Activated CD4-positive, alpha-beta T cell treated with anti-CD3 and anti-CD28 coated beads for 36 hours (primary cell): ENCODE data around the gene TINCR. TPM values are rescaled to one million over a fixed set of nuclear protein-coding genes. Genes with fewer than 3 reads are reported as not detected.

ENCODE experiments used
- ATAC-seq: fragments of 200-7000 bp; cut with Tn5 transposase; one replicate; pipeline ENCODE4 v1.10.0; 2021; ENCODE audit warnings: mild to moderate bottlenecking, moderate library complexity
- CTCF ChIA-PET: fragments of 350-600 bp; sonication (Branson Sonifier 250); formaldehyde crosslinking; loops from one replicate; lab custom pipeline; 2021; ENCODE audit warnings: antibody characterized with exemption; lab: Charles Lee
- POLR2A ChIA-PET: fragments of 350-600 bp; sonication (Branson Sonifier 250); formaldehyde crosslinking; loops from one replicate; lab custom pipeline; 2021; ENCODE audit warnings: antibody characterized with exemption, inconsistent platforms; lab: Charles Lee
- DNase-seq: peaks from one replicate; pipeline ENCODE4 v3.0.0-alpha.2; 2020
- H3K27ac Mint-ChIP-seq: one replicate; pipeline ENCODE4 v1.8.0; 2021; ENCODE audit warnings: mixed read lengths
- H3K27me3 Mint-ChIP-seq: one replicate; pipeline ENCODE4 v1.8.0; 2021; ENCODE audit warnings: mixed read lengths
- H3K36me3 Mint-ChIP-seq: one replicate; pipeline ENCODE4 v1.8.0; 2021; ENCODE audit warnings: low read depth, mixed read lengths
- H3K4me1 Mint-ChIP-seq: one replicate; pipeline ENCODE4 v1.8.0; 2021; ENCODE audit warnings: mixed read lengths
- H3K4me3 Mint-ChIP-seq: one replicate; pipeline ENCODE4 v1.8.0; 2021; ENCODE audit warnings: mild to moderate bottlenecking, moderate library complexity, mixed read lengths
- H3K9me3 Mint-ChIP-seq: one replicate; pipeline ENCODE4 v1.8.0; 2021; ENCODE audit warnings: low read depth, mixed read lengths
- intact Hi-C, 2 experiments: fragments of 100-400 bp; cut with DNase I in 1 of 2; cut with micrococcal nuclease in 1 of 2; formaldehyde crosslinking; loops; one replicate each; pipeline versions ENCODE4 v1.14.2 to v1.15.1; 2022 to 2024; cut with DNase I, micrococcal nuclease
- total RNA-seq, 2 experiments: library from RNA; stranded (reverse); gene quantifications; one replicate each; pipeline ENCODE4 v1.2.3, GENCODE V29; 2021

Gene TINCR
- total RNA-seq, 2 experiments from 2014 or later: 0.23 to 0.27 TPM

DNA sequence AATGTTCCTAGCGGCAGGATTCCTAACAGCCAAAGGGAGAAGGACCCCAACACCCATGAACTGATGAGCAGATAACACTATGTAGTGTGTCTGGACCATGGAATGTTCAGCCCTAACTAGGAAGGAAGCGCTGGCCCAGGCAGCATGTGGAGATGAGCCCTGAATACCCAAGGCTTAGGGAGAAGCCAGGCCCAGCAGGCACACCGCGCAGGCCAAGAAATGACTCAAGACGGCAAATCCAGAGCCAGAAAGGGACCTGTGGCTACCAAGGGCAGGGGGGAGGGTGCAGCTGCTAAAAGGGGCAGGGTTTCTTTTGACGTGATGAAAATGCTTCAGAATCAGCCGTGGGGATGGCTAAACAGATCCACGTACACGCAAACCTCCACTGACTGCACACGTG lies 20.7 kb upstream of the TINCR start:
- Mint-ChIP-seq H3K4me3 (no peak overlapping the region), H3K9me3 (no peaks in the 10 kb centered on the region), H3K27ac (no peak overlapping the region), H3K4me1 (peaks cover 16% of the 10 kb centered on the region), H3K36me3 (peaks cover 59% of the 10 kb centered on the region), H3K27me3 (no peaks in the 10 kb centered on the region)
- ChIA-PET CTCF (interaction anchor here (1.1 kb wide), 1 partner anchor 41 kb away, joined by 3 read pairs; no protein-coding TSS in a partner anchor), POLR2A (no interaction called here)
- intact Hi-C loops: no loop called here
- DNase-seq (no peak), ATAC-seq (no peak)

DNA sequence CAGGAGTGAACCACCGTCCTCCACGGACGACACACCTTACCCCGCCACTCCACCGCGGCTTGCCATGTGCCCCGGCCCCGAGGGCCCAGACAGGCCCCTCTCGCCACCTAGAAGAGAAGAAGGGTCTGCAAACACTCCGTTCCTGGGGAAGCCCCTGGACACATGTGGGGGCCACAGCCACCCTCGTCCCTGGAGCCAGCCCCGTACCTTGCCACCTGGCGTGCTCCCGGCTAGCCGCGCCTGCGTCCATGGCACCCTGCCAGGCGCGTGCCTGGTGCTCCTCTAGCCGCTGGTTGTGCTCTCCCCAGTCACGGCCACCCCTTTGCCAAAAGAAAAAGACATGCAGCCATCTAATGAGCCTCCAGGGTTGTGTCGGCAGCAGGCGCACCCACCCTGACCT lies 19.9 kb upstream of the TINCR start:
- H3K9me3 Mint-ChIP-seq: no peaks in the 10 kb centered on the region
- intact Hi-C loops: no loop called here
- H3K27me3 Mint-ChIP-seq: no peaks in the 10 kb centered on the region
- ChIA-PET POLR2A (no interaction called here), CTCF (no interaction called here)
- H3K27ac Mint-ChIP-seq: no peak overlapping the region
- H3K4me1 Mint-ChIP-seq: peaks cover 16% of the 10 kb centered on the region
- ATAC-seq (no peak), DNase-seq (no peak)
- no peak overlapping the region for H3K4me3 Mint-ChIP-seq
- peaks cover 51% of the 10 kb centered on the region for H3K36me3 Mint-ChIP-seq

DNA sequence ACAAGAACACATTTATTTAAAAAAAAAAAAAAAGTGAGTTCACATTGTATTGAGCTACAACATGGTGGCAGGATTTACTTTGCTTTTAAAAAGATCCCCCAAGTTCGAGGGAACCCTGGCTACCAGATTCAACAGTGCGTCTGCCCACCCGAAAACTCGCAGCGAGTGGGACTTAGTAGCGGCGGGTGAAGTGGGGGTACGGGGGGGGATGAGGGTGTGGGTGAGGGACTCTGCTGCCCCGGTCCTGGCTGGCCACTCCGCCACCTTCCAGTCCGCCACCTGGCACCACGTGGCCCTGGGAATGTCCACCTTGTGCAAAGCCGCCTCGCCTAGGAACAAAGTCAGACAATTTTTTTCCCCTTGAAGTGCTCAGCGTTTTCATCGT lies 19.3 kb upstream of the TINCR start:
- DNase-seq: no peak
- CTCF ChIA-PET: interaction anchor here (0.7 kb wide), 1 partner anchor 27 kb away, joined by 4 read pairs; no protein-coding TSS in a partner anchor
- Mint-ChIP-seq H3K27me3 (no peaks in the 10 kb centered on the region), H3K27ac (no peak overlapping the region), H3K4me1 (peaks cover 16% of the 10 kb centered on the region), H3K4me3 (no peak overlapping the region), H3K9me3 (no peaks in the 10 kb centered on the region), H3K36me3 (peaks cover 45% of the 10 kb centered on the region)
- POLR2A ChIA-PET: interaction anchor here (0.7 kb wide), 1 partner anchor 316 kb away, joined by 4 read pairs; the partner anchor contains the start of gene NDUFA11
- ATAC-seq: no peak
- intact Hi-C loops: no loop called here

DNA sequence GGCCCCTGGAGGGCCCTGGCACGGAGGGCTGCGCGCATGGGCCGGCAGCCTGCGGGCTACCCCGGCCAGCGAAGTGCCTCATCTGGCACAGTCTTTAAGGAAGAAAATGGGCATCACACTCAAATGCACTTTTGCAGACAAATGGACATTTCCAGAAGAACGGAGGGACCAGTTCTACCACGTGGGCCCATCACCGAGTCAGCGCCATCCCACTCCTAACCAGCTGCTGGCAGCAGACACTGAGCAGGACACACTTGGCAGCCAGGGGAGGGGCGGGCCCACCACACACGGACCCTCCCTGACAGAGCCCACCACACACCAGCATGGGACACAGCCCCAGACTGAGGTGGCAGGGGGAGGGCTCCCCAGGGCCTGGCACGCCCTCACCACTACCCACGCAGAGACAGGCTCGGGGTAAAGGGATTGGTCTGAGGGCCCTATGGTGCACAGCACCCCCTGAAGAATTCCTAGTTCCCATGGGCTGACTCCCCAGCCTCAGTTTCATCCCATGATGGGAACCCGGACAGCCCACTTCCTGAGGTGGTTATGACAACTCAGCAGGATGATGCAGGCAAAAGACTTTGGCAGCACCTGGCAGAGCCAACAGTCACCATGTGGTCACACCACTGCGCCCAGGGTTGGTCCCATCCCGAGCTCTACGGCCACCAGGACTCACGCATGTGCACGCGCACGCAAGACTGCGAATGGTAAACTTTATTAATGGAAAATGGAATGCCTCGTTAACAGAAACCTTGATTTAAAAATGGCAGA lies 18.7 kb upstream of the TINCR start:
- Mint-ChIP-seq H3K27me3 (no peaks in the 10 kb centered on the region), H3K36me3 (peaks cover 40% of the 10 kb centered on the region), H3K9me3 (no peaks in the 10 kb centered on the region), H3K4me1 (peaks cover 16% of the 10 kb centered on the region), H3K27ac (no peak overlapping the region), H3K4me3 (peak overlapping the region; percentile 17)
- DNase-seq (peak; percentile 12), ATAC-seq (peak; percentile 33)
- intact Hi-C loops: no loop called here
- POLR2A ChIA-PET: interaction anchor here (0.7 kb wide), 1 partner anchor 317 kb away, joined by 4 read pairs; the partner anchor contains the start of gene NDUFA11
- CTCF ChIA-PET: interaction anchor here (0.6 to 0.7 kb wide), 2 partner anchors 26 to 157 kb away, joined by 3 to 4 read pairs; no protein-coding TSS in a partner anchor

DNA sequence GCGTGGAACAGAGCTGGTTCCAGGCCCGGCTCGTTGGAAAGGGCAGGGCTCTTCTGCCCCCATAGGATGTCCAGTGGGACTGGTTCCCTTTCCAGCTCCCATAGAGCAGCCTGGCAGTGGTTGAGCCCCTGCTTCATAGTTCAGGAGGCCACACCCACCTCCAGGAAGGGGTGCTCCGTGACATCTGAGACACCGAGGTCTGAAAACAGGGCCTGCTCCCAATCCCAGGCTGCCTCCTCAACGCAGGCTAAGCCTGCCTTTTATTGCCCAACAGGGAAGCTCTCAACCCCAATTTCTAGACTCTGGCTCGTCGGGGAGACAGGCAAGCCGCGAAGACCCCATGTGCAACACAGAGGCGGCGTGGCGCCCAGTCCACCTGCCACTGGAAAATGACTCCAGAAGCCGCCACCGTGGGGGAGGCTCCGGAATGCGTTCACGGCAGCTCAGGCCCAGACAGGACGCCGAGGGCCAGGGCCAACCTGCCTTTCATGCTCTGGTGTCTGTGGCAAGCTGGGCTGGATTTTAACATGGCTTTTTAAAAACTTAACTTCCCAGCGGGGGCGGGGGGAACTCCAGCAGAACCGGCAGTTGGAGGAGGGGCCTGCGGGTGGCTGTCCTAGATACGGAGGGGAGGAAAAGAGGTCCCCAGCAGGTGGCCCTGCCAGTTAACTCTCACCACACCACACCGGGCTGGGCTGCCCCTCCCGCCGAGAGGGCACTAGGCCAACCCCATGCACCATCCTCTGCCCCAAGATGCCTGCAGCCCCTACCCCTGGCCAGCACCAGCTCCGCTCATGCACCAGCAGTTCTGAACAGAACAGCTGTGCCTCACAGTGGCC lies 17.9 kb upstream of the TINCR start:
- H3K4me3 Mint-ChIP-seq: peak overlapping the region; percentile 17
- POLR2A ChIA-PET: no interaction called here

DNA sequence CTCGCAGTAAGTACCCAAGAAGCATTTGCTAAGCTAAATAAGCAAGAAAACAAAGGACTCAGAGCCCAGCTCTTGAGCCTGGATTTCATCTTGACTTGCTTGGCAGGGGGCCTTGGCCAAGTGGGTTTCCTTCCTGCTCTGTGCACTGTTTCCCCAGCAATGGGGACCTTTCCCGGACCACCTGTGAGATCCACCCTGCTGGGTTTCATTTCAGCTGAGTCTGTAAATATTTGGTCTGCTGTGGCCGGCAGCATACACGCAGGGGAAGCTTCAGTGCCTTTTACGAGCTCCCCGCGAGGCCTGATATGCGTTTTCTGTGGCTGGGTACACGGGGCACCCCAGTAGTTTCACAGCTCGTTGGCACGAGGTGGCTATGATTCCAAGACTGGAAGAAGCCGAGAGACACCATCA lies 12.4 kb upstream of the TINCR start:
- POLR2A ChIA-PET: no interaction called here
- intact Hi-C loops: no loop called here
- H3K4me1 Mint-ChIP-seq: peaks cover 8% of the 10 kb centered on the region
- no peaks in the 10 kb centered on the region for H3K27me3 Mint-ChIP-seq
- CTCF ChIA-PET: interaction anchor here (0.7 kb wide), 1 partner anchor 447 kb away, joined by 3 read pairs; no protein-coding TSS in a partner anchor
- no peaks in the 10 kb centered on the region for H3K9me3 Mint-ChIP-seq
- no peak overlapping the region for H3K27ac Mint-ChIP-seq
- H3K36me3 Mint-ChIP-seq: peaks cover 2% of the 10 kb centered on the region
- DNase-seq: no peak
- ATAC-seq: no peak
- no peak overlapping the region for H3K4me3 Mint-ChIP-seq

More for the DNA sequence above, 17.9 kb upstream of the TINCR start:
- ATAC-seq (peak; percentile 73), DNase-seq (peak; percentile 78)
- Mint-ChIP-seq H3K27ac (peak overlapping the region; percentile 82), H3K9me3 (no peaks in the 10 kb centered on the region), H3K36me3 (peaks cover 35% of the 10 kb centered on the region), H3K27me3 (no peaks in the 10 kb centered on the region), H3K4me1 (peaks cover 16% of the 10 kb centered on the region)
- intact Hi-C loops: no loop called here
- CTCF ChIA-PET: interaction anchor here (0.6 to 0.7 kb wide), 3 partner anchors 84 to 585 kb away, joined by 3 to 4 read pairs (median 3); no protein-coding TSS in a partner anchor

DNA sequence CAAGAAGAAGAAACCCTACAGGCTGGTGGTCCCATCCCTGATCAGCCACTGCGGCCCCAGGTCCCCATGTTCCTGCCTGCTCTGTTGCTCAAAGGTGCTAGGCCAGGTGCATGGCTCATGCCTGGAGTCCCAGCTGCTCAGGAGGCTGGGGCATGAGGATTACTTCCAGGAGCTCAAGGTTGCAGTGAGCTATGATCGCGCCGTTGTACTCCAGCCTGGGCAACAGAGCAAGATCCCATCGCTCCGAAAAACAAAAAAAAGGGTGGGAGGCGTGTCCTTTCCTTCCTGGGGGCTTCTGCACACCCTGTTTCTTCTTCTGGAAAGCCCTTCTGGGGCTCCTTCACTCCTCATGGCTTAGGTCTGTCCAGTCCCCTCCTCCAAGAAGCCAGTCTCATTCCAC lies 11.9 kb upstream of the TINCR start:
- ChIA-PET CTCF (interaction anchor here (0.7 kb wide), 1 partner anchor 56 kb away, joined by 3 read pairs; no protein-coding TSS in a partner anchor), POLR2A (no interaction called here)

DNA sequence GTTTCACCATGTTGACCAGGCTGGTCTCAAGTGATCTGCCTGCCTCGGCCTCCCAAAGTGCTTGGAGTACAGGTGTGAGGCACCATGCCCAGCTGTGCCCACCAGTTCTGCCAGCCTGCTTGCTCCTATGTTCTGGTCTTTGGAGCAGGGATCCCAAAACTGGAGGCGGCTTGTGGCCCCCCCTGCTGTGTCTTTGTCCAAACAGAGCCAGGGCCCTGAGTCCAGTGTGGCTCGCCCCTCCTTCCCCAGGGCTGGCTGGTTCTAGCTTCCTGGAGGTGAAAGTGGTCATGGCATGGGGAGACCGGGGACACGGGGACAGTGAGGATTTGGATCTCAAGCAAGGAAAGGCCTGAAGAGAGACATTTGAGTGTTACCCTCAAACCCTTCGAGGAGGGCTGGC lies 11.5 kb upstream of the TINCR start:
- Mint-ChIP-seq H3K4me3 (no peak overlapping the region), H3K9me3 (no peaks in the 10 kb centered on the region), H3K36me3 (peaks cover 2% of the 10 kb centered on the region), H3K27me3 (no peaks in the 10 kb centered on the region), H3K27ac (no peak overlapping the region), H3K4me1 (peaks cover 8% of the 10 kb centered on the region)
- no peak for DNase-seq
- intact Hi-C loops: loop anchor here in 1 of 2 experiments (2.0 to 10.0 kb wide), 3 partner anchors 30 to 530 kb away; no protein-coding TSS in a partner anchor
- CTCF ChIA-PET: interaction anchor here (0.6 to 0.7 kb wide), 2 partner anchors 56 to 235 kb away, joined by 3 read pairs; no protein-coding TSS in a partner anchor
- POLR2A ChIA-PET: no interaction called here
- no peak for ATAC-seq

More for the DNA sequence above, 11.9 kb upstream of the TINCR start:
- Mint-ChIP-seq H3K27ac (no peak overlapping the region), H3K27me3 (no peaks in the 10 kb centered on the region), H3K4me3 (no peak overlapping the region), H3K4me1 (peaks cover 8% of the 10 kb centered on the region), H3K9me3 (no peaks in the 10 kb centered on the region), H3K36me3 (peaks cover 2% of the 10 kb centered on the region)
- no peak for DNase-seq
- ATAC-seq: no peak
- intact Hi-C loops: loop anchor here in 1 of 2 experiments (2.0 to 10.0 kb wide), 3 partner anchors 31 to 531 kb away; no protein-coding TSS in a partner anchor

DNA sequence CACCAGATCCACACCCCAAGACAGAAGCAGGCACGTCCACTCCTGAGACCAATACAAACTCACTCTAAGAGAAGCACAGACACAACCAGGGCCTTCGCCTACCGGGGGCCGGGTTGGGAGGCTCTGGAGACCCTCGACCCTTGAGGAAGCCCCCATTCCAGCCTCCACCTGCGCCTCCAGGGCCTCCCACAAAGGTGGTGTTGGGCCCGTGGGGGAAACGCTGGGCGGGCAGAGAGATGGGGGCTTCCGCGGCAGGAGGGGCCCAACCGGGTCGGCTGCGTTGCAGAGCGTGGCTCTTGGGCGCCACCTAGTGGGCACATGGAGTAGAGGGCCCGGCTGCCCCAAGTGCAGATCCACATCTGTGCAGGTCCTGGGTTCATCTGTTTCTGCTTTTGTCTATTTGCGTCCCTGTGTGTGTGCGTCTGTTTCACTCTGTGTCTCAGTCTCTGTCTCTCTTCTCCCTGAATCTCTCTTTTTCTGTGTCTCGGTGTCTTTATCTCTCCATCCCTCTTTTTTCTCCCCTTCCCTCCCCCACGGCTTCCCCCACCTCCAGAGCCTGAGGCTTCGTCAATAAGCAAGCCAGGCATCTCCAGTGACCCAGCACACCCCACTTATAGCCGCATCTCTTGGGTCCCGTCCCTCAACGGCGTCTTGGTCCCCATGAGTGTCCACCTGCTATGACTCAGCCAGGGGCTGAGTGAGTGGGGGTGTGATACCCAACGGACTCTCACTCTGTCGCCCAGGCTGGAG lies 10.5 kb upstream of the TINCR start:
- peak; percentile 85 for DNase-seq
- ChIA-PET POLR2A (no interaction called here), CTCF (interaction anchor here (0.6 kb wide), 1 partner anchor 234 kb away, joined by 3 read pairs; no protein-coding TSS in a partner anchor)
- Mint-ChIP-seq H3K36me3 (no peaks in the 10 kb centered on the region), H3K4me3 (no peak overlapping the region), H3K27ac (no peak overlapping the region), H3K4me1 (peaks cover 8% of the 10 kb centered on the region), H3K27me3 (no peaks in the 10 kb centered on the region), H3K9me3 (no peaks in the 10 kb centered on the region)
- intact Hi-C loops: loop anchor here in 1 of 2 experiments (1.0 to 10.0 kb wide), 5 partner anchors 29 to 529 kb away; no protein-coding TSS in a partner anchor
- peak; percentile 89 for ATAC-seq

DNA sequence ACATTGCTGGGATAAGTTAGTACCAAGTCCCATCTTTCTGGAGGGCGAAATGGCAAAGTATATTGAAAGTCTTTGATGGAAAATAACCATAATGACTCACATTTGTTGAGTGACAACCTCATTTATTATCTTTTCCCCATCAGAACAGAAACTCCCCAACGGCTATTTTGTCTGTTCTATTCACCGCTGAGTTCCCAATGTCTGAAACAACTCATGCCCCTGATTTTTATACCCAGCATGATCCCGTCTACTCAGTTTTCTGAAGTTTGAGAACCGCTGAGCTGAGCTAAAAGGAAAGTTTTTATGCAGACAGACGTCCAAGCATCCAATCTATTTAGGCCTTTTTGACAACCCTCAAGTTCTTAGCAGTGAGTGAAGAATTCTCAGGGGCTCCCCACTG lies 7.8 kb upstream of the TINCR start:
- Mint-ChIP-seq H3K4me1 (peaks cover 8% of the 10 kb centered on the region), H3K27me3 (no peaks in the 10 kb centered on the region), H3K36me3 (no peaks in the 10 kb centered on the region), H3K27ac (no peak overlapping the region), H3K4me3 (no peak overlapping the region), H3K9me3 (no peaks in the 10 kb centered on the region)
- POLR2A ChIA-PET: no interaction called here
- ATAC-seq (no peak), DNase-seq (no peak)
- intact Hi-C loops: loop anchor here in 1 of 2 experiments (10.0 kb wide), 1 partner anchor 351 kb away; no protein-coding TSS in a partner anchor
- CTCF ChIA-PET: interaction anchor here (0.7 kb wide), 1 partner anchor 425 kb away, joined by 3 read pairs; no protein-coding TSS in a partner anchor
